ENCODE measurements around the gene PRR14. TPM values are rescaled to one million over a fixed set of nuclear protein-coding genes. Genes with fewer than 3 reads are reported as not detected.

Gene PRR14
- total RNA-seq, 1 donor from 2014 or later = 71.0 TPM

- intact Hi-C loops (cut with micrococcal nuclease) = loop anchor here (1.0 to 5.0 kb wide), 10 partner anchors 8 to 853 kb away; partner anchors contain the start of genes FBXL19, PRR14, TBC1D10B and ZNF764
These were observed 7.3 kb downstream of the PRR14 start, which contains the start of gene FBRS for GRCh38 chr16:30657866-30658730. Gene FBRS, plus strand, starts transcription at chr16:30658431. Its CDS starts 1,088 bp downstream, at chr16:30659519.

DNA sequence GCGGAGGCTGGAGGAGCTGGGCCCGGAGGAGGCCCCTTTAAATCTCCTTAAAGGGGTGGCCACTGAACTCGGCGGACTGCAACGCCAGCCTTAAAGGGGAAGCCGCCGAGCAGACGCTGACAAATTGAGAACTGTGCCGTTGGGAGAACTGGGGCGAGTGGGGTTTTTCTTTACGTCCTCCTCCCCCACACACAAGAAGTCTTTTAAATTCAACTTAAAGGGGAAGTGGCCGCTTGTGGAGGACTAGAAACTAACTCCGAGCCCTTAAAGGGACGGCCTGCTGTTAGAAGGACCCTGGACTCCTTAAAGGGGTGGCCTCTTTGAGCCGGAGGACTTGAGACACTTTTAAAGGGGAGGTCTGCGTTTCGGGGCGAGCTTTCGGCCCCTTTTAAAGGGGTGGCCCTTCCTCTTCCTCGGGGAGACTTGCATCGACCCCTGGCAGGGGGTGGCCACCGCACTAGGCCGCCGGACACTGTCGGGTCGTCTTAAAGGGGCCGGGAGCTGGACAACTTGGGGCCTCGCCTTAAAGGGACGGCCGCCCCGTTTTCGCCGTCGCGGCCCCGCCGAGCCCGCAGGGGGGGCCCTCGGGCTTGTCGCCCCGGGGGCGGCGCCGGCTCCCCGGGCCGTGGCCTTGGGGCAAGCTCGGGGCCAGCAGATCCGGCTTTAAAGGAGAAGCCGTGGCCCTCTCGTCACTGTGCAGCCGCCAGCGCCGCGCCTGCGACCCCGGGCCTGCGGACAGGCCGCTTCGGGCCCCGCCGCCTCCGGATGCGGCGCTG is 8.2 kb downstream of the PRR14 start:
- intact Hi-C loops (cut with micrococcal nuclease) = loop anchor here (1.0 to 5.0 kb wide), 10 partner anchors 9 to 854 kb away; partner anchors contain the start of genes FBXL19, PRR14, TBC1D10B and ZNF764

GRCh38 chr16:30659507-30660423 is 9.0 kb downstream of the PRR14 start:
- intact Hi-C loops (cut with micrococcal nuclease) = loop anchor here (1.0 to 5.0 kb wide), 5 partner anchors 35 to 855 kb away; partner anchors contain the start of gene ZNF768

GRCh38 chr16:30660424-30661261 is 9.9 kb downstream of the PRR14 start:
- intact Hi-C loops (cut with micrococcal nuclease) = loop anchor here (1.0 kb wide), 1 partner anchor 34 kb away; no protein-coding TSS in a partner anchor

DNA sequence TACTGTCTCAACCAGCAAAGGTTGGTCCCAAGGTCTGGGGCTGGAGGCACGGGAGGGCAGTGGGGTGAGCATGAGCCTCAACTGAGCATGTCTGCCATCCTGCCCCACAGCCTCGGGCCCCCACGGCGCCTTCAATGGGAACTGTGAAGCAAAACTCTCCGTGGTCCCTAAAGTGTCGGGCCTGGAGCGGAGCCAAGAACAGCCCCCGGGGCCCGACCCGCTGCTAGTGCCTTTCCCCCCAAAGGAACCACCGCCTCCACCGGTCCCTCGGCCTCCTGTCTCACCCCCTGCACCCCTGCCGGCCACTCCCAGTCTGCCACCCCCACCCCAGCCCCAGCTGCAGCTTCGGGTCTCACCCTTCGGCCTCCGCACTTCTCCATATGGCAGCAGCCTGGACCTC is 11.7 kb downstream of the PRR14 start:
- intact Hi-C loops (cut with micrococcal nuclease) = no loop called here

DNA sequence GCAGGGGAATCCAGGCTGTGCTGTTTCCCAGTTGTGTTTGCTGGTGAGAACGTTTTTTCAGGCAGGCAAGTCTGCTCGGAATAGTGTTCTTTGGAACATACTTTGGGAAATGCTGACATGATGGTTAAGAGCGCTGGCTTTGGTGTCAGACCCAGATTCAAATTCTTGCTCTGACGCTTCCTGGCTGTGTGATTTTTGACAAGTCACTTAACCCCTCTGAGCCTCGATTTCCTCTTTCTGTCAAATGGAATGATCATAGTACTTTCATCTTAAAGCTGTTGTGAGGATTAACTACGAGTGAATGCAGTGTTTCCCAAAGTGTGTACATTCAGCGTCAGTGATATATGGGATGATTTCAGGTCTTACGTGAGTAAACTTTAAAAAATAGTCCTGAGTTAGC is 12.3 kb downstream of the PRR14 start:
- intact Hi-C loops (cut with micrococcal nuclease) = no loop called here

DNA sequence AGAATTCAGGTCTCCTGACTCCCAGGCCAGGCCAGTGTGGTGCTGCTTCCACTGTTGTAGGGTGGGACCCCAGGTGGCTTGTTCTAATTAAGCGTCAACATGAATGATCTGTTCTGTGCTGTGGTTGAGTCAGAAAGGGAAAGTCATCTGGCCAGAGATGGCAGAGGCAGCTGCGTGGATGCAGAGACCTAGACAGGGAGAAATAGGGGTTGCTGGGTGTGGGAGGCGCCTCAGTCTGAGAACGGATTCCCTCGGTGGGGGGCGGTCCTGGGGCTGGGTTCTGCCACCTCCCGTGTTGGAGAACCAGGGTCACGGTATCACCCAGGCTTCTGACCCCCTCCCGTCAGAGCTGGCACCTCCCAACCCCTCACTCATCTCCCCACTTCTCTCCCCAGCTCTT is 13.1 kb downstream of the PRR14 start:
- intact Hi-C loops (cut with micrococcal nuclease) = no loop called here

DNA sequence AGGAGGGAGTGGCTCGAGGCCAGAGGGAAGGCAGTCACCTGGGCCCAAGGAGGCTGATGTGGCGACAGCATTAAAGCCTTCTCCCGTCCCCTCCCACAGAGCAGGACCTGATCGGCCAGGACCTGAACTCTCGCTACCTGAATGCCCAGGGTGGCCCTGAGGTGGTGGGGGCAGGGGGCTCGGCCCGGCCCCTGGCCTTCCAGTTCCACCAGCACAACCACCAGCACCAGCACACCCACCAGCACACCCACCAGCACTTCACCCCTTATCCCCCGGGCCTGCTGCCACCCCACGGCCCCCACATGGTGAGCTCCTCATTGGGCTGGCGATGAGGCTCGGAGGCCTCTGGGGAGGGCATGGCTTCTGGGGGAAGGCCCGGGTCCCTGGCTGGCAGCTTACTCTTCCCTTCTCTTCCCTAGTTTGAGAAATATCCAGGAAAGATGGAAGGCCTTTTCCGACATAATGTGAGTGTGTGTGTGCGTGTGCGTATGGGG is 13.9 kb downstream of the PRR14 start:
- intact Hi-C loops (cut with micrococcal nuclease) = no loop called here

- intact Hi-C loops (cut with micrococcal nuclease) = no loop called here
These were observed 14.5 kb downstream of the PRR14 start for GRCh38 chr16:30665155-30665829.

DNA sequence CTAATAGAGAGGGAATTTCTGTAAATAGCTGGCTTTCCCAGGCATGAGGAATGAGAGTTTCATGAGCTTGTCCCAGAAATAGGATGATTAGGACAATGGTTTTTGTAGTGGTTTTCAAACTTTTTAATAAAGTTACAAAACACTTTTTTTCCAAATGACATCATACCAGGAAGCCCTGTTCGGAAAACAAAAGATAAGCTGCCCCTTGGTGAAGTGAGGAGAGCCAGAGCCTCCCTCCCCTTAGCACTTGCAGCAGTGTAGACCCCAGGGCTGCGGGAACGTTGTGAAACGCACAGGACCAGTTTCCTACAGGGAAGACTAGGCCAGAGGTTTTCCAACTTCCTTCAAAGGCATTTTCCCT is 15.1 kb downstream of the PRR14 start:
- intact Hi-C loops (cut with micrococcal nuclease) = no loop called here

- intact Hi-C loops (cut with micrococcal nuclease) = no loop called here
These were observed 15.9 kb downstream of the PRR14 start for GRCh38 chr16:30666681-30667080.

GRCh38 chr16:30667361-30667905 is 16.7 kb downstream of the PRR14 start:
- intact Hi-C loops (cut with micrococcal nuclease) = no loop called here

GRCh38 chr16:30668393-30668792 is 17.6 kb downstream of the PRR14 start:
- intact Hi-C loops (cut with micrococcal nuclease) = no loop called here

- intact Hi-C loops (cut with micrococcal nuclease) = no loop called here
These were observed 18.5 kb downstream of the PRR14 start for GRCh38 chr16:30669026-30669902.

DNA sequence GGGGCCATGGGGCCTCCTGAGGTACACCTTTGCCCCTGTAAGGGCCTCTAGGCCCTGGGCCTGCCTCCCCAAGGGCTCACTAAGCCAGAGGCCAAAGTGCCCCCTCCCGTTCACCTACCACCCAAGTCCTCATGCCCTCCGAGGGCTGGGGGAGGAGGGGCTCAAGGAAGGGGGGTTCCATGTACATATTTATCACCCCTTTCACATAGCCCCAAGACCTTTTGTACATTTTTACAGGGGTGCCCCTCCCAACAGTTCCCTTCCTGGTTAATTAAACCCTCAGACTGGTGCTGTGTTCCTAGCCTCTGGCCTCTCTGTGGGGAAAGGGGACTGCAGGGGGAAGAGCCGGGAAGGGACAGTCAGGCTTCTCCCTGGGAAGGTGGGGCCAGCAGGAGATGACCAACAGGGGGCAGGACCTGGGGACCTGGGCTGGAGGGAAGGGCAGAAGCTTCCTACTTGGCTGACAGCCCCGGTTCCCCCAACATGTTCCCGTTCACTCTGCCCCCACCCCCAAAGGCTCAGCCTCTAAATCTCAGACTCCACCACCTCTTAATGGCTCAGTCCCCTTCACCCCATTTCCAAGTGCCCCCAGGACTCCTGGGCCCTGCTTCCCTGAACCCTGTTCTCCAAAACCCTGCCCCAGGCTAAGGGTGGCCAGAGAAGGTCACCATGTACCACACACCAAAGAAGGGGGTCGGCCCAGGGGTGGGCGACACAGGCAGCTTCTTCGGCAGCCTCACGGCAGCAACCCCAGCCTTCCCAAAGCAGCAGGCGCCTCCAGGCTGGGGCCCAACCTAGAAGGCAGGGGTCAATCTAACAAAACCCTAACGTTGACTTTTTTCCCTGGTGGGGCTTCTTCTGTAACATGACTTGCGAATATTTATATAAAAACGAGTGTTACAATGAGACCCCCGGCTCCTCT is 19.4 kb downstream of the PRR14 start:
- intact Hi-C loops (cut with micrococcal nuclease) = no loop called here

GRCh38 chr16:30675143-30675542 is 24.4 kb downstream of the PRR14 start:
- intact Hi-C loops (cut with micrococcal nuclease) = no loop called here

Data from T-helper 2 cell treated with Interferon-gamma antibody and Interleukin-4, amounts not matched to agents 100 ng/mL and 5 ng/mL, for 36 hours (primary cell).